Fibroblast of skin of left biceps (primary cell): ENCODE measurements around the gene XYLT1.

ENCODE experiments used
- DNase-seq, 2 experiments: peaks; one replicate each; pipeline ENCODE4 v3.0.0-alpha.2; 2013; ENCODE audit warnings: low read depth in 2 of 2

The XYLT1 gene

DNA sequence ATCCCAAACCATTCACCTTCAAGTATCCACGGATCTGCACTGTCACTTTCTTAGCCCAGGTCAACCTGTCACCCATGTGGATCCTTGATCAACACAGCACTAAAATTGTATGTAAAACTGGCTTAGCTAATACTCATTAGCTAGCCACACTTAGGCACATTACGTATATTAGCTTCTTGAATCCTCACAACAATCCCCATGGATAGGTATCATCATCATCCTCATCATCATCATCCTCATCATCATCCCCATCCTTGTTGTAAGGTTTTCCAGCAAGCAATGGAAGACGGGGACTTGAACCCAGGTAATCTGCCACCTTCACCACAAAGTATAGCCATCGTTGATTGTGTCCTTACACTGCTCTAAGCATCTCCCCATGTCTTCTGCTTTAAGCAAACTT is 184.3 kb downstream of the XYLT1 start:
- no peak for DNase-seq

DNA sequence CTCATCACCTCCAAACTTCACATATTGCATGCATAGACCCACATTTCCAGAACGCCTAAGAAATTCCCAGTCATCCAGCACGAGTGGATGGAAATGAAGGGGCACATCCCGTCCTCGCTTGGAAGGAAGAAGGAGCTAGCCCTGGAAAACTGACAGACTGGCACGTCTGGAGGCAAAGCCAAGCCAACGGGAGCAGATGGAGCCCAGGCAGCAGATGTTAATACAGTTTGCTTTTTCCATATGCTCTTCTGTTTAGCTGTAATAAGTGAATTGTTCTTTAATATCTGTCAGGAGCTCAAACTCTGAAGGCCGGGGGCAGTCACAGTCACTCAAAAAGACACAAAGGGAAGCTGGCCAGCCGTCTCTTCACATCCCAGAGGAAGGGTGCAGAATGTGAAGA is 187.7 kb downstream of the XYLT1 start:
- no peak for DNase-seq

DNA sequence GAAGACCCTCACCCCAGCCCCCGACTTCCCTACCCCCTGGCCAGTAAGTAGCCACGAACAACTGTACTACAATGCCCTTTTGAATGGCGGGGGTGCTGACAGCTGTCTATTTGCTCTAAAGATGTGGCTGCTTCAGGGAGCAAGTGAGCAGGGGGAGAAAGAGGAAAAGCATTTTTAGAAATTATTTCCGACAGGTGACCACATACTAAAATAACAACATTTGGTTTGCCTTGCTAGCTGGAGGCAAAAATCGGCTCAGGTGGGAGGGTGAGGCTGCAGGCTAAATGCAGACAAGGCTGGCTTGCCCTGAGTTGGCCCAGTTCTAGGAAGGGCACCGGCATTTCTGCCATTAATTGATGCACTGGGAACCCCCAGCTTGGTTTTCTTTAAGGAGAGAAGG is 188.5 kb downstream of the XYLT1 start:
- no peak for DNase-seq

DNA sequence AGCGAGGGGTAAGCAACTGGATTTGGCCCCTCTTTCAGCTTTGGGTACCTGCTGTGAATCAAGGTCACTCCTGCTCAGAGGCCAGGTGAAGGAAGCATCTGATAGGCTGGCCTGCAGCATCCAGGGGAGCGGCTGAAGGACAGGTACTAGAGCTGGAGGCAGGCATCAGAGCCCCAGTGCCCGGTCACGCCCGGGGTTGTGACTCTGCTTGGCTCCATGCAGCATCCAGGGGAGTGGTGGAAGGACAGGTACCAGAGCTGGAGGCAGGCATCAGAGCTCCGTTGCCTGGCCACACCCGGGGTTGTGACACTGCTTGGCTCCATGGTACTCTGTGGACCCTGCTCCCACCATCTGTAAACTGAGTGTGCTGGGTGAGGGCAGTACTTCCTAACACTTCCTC is 189.7 kb downstream of the XYLT1 start:
- DNase-seq, result no peak

DNA sequence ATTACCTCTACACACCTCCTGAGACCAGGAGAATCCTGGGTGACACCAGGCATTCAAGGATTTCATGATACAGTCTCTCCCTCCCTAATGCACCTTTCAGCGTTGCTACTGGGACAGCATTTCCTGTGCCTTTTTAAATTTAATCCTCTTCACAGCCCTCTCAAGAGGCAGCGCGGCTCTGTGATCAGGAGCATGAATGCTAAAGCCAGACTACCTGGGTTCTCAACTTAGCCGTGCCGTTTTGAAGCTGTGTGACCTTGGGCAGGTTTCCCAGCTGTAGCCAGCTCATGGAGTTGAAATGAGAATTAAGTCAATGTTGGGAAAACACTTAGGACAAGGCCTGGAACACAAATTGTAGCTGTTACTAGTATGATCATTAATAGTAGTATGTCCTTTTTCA is 191.8 kb downstream of the XYLT1 start:
- DNase-seq, result no peak

DNA sequence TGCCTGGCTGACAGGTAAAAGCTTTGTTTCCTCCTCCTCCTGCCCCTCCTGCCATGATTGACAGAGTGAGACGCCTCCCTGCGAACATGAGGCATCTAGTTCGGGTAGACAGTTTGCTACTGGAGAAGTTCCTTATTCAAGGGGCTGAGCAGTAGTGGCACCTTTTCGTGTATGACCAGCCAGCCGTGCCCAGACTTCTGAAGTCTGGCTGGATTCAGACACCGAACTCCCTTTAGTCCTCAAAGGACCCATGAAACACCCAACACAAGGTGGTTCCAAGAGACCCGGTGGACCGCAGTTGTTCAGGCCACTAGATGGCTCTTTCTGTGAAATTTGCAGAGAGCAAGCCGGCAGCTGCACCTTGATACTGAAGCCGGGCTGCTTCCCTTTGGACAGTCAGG is 192.8 kb downstream of the XYLT1 start:
- no peak for DNase-seq

DNA sequence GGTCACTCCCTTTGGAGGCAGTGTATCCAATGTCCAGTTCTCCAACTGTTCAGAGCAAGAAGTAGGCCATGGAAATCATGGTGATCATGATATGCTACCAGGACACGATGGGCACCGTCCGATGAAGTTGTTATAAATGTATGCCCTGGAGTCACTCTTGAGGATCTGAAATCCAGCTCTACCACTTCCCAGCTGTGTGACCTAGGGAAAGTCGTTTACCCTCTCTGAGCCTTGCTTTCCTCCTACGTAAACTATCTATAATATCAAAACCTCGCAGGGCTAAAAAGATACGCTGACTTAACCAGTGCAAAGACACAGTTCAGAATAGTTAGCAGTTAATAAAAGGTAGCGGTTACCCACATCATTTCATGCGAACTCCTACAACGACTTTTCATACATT is 194.2 kb downstream of the XYLT1 start:
- no peak for DNase-seq

DNA sequence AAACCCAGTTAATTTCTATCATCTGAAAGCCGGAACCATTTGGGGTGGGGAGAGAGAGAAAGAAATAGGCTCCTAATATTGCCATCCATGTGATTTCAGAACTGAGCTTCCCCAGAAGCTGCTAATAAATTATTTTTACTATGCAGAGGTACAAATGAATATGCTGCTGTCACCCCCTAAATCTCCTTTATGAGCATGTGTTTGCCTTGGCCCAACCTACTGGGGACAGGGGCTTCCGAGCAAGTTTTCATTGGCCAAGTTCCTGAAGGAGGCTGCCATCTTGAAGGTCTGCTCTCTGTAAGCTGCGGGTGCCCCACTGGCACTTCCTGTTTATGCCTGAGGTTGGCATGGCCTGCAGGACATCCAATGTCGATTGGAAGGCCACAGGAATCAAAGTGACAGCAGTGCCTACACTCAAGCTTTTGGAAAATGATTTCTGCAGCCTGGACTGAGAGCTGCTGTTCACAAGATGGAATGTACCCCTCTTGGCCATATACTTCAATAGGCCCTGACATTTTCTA is 194.7 kb downstream of the XYLT1 start:
- DNase-seq, result no peak

DNA sequence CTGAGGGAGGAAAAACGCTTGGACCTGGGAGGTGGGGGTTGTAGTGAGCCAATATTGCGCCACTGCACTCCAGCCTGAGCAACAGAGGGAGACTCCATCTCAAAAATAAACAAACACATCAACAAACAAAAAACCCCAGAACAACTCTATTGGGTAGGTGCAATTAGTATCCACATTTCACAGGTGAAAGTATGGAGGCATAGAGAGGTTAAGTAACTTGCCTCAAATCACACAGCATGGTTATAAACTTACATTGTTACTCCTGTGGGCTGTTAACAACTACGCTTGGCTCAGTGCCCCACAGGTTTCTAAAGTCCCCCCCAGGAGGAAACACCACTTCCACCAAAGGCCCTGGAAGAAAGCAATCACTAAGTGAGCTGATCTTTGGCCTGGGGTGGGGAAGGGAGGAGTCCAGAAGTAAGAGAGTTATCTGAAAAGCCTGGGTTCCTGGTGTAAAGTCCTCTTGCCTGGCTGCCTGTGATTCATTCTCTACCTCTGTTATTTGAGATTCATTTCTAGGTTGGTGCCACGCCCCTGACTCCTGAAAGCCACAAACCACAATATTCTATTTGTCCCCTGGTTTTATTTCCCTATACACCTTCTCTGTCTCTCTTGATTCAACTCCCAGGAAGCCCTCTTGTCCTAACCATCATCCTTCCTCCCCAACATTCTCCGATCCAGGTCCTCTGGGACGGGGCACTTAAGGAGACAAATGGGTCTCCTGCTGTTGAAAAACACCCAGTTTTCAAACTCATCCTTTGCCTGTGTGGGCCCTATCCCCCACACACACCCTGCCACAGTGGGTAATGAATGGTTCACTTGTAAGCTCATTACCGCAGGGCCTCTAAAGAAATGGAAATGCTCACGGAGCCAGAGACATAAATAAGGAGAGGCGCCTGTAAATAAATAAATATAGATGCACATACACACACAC is 195.4 kb downstream of the XYLT1 start:
- no peak for DNase-seq

DNA sequence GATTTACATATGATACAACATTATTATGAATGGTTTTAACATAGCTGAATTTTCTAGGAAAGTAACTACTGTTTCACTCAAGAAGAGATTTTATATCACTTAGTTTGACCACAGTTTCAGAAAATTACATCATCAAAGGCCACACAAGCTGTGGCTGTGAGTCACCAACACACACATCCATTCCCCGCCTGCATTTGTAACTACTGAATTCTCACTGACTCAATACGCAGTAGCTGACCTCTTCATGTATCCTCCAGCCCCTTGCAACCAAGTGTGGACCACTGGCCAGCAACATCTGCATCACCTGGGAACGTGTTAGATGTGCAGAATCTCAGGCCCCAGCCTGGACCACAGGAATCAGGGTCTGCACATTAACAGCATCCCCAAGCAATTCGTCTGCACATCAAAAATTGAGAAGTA is 197.6 kb downstream of the XYLT1 start:
- DNase-seq, result peak; percentile 78 to 83

DNA sequence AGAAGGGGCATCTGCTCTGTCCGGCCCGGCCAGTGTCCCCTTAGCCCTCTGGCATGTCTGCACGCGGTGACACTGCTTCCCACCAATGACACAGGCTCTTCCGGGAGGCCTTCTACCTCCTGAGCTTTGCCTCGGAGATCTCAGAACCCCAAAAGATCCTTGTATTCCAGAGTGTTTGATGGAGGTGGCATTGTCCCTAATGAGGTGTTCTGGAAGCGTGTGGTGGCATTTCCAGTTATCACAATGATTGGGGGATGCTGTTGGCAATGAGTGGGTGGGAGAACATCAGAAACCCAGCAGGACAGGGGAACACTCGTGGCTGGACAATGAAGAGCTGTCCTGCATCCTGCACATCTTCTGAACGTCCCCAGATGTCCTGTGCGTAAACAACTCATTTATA is 198.0 kb downstream of the XYLT1 start:
- DNase-seq, result no peak

DNA sequence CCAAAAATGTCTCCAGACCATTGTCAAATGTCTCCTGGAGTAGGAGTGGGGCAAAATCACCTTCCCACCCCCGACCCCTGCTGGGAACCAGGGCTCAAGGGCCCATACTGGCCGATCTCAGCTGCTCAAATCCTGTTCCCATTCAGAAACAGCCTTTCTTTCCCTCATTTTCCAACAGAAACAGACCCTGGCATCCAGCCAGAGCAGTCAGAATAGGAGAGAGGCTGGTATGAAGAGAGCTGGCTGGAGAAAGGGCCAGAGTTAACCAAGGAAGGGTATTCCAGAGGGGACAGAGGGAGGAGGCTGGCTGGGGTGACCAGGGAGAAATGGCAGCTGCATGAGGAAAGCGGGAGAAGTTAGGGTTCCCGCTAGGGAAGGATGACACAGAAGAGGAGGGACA is 199.1 kb downstream of the XYLT1 start:
- no peak for DNase-seq

DNA sequence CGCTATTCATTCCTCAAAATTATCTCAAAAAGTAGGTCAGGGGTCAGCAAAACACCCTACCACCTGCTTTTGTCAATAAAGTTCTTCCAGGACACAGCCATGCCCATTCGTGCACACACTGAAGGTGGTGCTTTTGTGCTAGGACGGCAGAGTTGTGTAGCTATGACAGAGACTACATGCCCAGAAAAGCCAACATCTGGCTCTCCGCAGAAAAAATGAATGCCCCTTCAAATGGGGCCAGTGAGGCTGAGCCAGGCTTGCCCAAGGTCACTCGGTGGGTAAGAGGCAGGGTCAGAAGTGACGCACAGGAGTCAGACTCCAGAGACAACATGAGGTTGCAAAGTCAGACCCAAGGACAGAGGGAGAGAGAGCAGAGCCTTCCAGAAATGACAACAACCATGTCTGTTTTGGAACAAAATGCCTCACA is 200.1 kb downstream of the XYLT1 start:
- no peak for DNase-seq

DNA sequence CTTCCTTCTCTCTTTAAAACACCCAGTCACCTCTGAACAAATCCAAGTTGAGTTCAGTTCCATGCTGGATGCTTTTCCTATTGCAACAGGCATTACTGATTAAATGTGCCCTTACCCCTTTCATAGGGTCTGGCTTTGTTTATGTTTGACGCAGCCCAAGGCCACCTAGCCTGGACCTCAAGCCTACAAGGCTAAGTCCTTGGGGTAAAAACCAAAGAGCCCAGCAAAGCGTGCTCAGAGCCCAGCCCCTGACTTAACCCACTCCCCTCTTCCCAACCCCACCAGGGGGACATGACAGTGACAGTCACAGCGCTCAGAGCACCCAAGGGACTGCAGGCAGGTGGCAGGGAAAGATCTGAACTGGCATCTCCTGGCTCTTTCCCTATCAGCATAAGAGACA is 200.6 kb downstream of the XYLT1 start:
- no peak for DNase-seq

DNA sequence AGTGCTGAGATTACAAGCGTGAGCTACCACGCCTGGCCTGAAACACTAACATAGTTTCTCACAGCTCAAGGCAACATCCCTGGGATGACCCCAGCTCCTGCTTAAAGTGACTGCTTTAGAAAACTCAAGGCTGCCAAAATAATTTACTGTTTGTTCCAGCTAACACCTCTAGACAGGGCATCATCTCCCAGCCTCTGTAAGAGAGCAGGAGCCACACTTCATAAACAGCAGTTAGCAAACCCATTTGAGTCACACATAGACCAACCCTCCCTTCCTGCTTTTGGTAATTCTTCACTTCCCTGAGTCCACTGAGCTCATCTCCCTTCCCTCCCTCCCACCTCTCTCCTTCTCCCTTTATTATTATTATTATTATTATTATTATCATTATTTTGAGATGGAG is 201.3 kb downstream of the XYLT1 start:
- no peak for DNase-seq

DNA sequence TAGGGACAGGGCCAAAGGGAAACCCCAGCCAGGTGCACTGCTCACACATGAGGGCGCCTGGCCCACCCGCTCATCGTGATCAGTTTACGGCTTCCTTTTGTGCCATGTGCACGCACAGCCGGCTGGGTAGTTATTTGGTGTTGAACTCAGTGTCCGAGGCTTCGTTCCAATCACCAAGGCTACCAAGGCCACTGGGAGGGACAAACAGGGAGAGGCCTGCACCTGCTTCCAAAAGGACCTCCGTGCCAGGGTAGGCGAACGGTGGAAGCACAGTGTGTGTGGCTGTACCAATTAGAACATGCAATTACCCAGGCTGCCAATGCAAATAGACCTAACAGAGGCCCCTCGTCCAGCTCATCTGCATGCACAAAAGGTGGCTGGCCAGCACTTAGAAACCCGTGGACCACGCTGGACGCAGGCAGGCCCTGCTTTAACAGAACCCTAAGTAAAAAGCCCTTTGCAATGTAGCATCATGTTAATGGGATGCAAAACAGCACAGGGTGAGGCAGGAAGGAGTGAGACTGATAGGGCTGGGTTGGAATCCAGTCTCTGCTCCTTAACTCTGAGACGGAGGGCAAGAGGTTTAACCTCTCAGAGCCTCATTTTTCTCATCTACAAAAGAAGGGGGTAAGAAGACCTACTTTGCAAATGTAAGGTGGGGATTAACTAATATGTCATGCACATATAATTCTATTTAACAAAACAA is 204.0 kb downstream of the XYLT1 start:
- no peak for DNase-seq

DNA sequence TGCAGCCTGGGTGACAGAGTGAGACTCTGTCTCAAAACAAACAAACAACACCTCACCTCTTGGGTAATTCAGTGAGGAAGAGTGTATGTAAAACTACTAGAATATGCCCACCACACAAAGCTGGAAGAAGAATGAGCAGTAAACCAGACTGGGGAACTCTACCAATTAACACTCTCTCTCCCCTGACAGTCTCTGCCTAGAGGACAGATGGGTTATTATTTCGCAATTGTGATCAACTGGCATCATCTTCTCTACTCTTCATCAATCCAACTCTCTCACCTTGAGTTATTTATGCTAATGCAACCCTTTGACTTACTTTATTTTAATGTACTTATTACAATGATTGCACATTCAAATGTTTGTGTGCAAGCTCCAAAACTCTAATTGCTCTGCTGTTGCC is 205.6 kb downstream of the XYLT1 start:
- DNase-seq, result no peak

DNA sequence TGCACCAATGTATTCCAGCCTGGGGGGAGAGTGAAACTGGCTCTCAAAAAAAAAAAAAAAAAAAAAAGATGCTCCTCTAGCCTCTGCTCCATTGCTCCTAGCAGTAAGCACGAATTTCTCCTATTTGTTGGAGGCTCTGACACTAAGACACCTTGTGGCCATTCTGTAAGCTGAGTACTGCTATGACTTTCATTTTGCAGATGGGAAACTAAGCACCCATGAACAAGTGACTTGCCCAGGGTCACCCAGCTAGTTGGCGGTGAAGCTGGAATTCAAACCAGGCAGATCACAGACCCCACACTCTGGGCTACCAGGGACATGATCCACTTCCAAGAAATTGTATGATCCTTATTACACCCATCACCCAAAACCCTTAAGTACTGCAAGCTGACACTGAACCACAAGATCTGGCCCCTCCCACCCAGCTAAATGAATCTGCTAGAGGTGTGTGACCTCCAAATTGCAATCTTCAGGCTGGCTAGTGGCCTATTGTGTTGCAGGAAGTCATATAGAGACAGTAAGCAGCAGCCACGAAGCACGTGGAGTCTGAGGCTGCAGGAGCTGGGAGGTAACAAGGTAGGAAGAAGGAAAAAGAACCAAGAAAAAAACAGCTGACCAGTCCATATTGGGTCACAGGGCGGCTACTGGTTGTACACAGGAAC is 209.4 kb downstream of the XYLT1 start:
- no peak for DNase-seq

DNA sequence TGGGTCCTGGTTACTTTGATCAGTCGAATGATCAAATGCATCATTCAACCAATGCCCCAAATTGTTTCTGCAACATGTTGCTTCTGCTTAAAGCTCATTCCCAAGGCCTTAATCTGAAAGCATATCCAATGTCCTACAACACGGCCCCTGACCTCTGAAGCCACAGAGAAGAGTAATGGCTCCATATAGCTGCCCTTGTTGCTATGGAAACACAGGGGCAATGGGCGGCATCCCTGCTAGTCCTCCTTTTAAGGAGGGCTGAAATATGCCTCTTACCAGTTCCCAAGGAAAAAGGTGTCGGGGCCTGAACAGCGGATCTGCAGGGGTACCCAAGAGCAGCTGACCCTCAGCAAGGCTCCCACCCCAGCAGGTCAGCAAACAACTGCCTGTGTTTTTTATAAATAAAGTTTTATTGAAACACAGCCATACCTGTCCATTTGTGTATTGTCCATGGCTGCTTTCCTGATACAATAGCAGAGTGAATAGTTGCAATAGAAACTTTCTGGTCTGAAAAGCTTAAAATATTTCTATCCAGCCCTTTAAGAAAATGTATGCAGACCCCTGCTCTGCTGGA is 210.4 kb downstream of the XYLT1 start:
- DNase-seq, result no peak

DNA sequence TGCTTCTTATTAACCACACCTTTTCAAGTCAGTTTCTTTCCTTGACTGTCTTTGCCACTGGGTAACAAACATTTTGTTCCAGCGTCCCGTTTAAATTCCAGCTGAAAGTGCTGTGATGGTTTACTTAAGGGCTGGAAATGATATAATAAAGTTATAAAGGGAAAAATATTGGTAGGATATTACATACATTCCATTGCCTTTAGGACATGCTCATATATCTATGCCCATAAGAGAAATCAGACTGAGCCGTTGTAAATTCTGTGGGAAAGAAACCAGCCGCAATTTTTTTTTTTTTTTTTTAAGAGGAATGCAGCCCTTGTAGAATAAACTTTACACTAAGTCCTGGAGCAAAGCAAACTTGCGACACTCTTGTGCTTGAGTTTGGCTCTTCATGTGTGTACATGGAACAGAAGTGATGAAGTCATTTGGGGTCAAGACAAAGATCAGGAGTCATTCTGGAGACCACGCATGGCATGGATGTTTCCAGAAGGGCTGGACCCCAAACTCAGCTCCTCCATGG is 210.9 kb downstream of the XYLT1 start:
- peak; percentile 36 to 48 for DNase-seq

DNA sequence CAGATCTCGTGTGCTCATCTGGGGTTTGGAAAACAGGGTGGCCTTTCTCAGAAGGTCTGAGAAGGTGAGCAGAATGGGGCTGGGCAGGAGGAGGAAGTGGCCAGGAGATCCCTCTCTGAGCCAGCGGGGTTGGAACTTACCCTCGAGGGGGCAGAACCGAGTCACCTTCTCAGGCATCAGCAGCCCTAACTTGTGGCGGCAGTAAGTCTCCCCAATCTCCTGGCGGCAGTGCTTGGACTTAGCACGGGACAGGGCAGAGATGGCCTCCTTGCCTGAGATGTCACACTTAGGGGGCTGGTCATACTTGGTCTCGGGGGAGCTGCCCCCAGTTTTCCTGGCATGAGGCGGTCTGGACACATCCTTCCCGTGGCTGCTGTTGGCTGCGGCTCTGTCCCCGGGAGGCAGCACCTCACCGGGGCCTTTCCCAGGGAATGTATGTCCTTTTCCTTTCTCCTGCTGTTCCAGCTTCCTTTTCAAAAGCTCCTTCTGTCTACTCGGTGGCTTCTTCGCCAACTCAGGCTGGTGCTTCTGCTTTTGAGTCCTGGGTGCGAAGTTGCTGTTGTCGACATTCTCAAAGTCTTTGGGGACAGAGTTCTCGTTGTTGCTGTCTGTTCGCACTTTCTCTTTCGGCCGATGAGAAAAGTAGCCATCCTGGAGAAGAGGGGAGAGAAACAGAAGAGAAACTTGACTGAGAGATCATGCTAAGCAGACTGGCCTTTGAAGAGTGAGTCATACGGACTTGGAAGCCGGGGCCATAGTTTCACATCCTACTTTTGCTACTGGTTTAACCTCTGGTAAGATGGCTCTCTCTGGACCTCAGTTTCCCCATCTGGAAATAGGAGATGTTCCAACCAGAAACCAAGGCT is 211.7 kb downstream of the XYLT1 start:
- DNase-seq, result no peak
